Measurements from ENCODE around the gene SERPINA1. TPM values are rescaled to one million over a fixed set of nuclear protein-coding genes. Genes with fewer than 3 reads are reported as not detected.

SERPINA1 gene
- total and polyA plus RNA-seq, 4 donors: 10,220 to 47,972 (median 25,583) TPM

DNA sequence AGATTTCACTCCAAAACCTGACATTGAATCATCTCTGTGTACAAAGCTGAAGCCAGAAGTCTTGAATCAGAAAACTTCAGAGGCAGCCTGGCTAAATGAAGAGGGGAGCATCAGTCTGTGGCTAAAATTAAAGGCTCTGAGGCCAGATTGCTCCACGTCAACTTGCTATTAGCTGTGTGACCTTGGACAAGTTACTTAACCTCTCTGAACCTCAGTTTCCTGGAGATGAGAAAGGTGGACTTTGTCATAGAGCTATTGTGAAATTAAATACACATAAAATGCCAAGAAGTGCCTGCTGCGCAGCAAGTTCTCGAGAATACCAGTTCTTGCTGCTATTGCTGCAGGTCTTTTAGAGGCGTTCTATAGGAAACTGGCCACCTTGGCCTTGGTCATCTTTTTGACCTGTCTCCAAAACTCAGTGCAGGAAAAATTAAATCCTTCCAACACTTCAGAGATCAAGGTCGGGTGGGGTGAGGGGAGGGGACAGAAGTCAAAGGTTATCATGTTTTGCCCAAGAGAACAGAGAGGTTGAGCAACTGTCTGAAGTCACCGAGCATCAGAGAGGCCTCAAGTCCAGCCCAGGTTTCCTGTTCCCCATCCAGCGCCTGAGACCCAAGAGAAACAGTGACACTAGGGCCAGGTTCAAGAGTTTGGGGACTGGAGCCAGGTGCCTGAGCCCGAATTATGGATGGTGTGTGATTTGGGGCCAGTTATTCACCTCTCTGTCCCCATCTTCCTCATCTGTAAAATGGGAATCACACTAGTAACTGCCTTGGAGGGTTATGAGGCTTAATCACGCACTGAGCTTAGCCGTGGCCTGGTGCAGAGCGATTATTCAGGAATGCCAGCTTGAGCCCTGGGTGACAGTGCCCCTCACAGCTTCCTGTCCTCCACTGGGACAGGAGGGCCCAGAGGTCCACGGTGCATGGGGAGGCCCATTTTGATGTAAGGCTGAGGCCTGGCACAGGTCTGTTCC is 1.1 kb downstream of the SERPINA1 start:
- H3K27me3 ChIP-seq (ENCODE audit: control insufficient read depth in 4 of 4, insufficient read depth in 4 of 4, low read length in 3 of 4): no peaks in the 10 kb centered on the region
- peaks cover 7 to 72% (median 27%) of the 10 kb centered on the region in 4 donors for H3K4me1 ChIP-seq (ENCODE audit: control insufficient read depth in 4 of 4, insufficient read depth in 4 of 4, low read length in 3 of 4)
- H3K4me3 ChIP-seq (ENCODE audit: low read depth in 1 of 3, low read length in 3 of 3): peak overlapping the region; percentile 60 to 90 (median 61)
- peak overlapping the region; percentile 95 to 96 for H3K9ac ChIP-seq (ENCODE audit: low read depth in 1 of 2, low read length in 2 of 2)
- no peak for DNase-seq (ENCODE audit: low spot score)
- WGBS: 30% methylated on average over 12 of the region's 12 CpGs
- TF ChIP-seq, protein P1, sequence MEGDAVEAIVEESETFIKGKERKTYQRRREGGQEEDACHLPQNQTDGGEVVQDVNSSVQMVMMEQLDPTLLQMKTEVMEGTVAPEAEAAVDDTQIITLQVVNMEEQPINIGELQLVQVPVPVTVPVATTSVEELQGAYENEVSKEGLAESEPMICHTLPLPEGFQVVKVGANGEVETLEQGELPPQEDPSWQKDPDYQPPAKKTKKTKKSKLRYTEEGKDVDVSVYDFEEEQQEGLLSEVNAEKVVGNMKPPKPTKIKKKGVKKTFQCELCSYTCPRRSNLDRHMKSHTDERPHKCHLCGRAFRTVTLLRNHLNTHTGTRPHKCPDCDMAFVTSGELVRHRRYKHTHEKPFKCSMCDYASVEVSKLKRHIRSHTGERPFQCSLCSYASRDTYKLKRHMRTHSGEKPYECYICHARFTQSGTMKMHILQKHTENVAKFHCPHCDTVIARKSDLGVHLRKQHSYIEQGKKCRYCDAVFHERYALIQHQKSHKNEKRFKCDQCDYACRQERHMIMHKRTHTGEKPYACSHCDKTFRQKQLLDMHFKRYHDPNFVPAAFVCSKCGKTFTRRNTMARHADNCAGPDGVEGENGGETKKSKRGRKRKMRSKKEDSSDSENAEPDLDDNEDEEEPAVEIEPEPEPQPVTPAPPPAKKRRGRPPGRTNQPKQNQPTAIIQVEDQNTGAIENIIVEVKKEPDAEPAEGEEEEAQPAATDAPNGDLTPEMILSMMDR (IDR thresholded peaks at IDR 0.05; ENCODE audit: low read depth, low read length, missing input control): no peak
- peak; percentile 51 to 68 for TF ChIP-seq HNF4A (conservative IDR thresholded peaks at IDR 0.05)
- TF ChIP-seq FOXA2 (IDR thresholded peaks at IDR 0.05): no peak
- TF ChIP-seq NR2F2 (IDR thresholded peaks at IDR 0.05): peak; percentile 83
- no peak for TF ChIP-seq TAF1 (conservative IDR thresholded peaks at IDR 0.05)
- TF ChIP-seq, protein P2, sequence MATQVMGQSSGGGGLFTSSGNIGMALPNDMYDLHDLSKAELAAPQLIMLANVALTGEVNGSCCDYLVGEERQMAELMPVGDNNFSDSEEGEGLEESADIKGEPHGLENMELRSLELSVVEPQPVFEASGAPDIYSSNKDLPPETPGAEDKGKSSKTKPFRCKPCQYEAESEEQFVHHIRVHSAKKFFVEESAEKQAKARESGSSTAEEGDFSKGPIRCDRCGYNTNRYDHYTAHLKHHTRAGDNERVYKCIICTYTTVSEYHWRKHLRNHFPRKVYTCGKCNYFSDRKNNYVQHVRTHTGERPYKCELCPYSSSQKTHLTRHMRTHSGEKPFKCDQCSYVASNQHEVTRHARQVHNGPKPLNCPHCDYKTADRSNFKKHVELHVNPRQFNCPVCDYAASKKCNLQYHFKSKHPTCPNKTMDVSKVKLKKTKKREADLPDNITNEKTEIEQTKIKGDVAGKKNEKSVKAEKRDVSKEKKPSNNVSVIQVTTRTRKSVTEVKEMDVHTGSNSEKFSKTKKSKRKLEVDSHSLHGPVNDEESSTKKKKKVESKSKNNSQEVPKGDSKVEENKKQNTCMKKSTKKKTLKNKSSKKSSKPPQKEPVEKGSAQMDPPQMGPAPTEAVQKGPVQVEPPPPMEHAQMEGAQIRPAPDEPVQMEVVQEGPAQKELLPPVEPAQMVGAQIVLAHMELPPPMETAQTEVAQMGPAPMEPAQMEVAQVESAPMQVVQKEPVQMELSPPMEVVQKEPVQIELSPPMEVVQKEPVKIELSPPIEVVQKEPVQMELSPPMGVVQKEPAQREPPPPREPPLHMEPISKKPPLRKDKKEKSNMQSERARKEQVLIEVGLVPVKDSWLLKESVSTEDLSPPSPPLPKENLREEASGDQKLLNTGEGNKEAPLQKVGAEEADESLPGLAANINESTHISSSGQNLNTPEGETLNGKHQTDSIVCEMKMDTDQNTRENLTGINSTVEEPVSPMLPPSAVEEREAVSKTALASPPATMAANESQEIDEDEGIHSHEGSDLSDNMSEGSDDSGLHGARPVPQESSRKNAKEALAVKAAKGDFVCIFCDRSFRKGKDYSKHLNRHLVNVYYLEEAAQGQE (IDR thresholded peaks at IDR 0.05): no peak
- no peak for TF ChIP-seq RAD21 (IDR thresholded peaks at IDR 0.05)
- TF ChIP-seq HNF4G (IDR thresholded peaks at IDR 0.05): no peak
- peak; percentile 51 to 76 for TF ChIP-seq RXRA (IDR thresholded peaks at IDR 0.05)
- peak; percentile 63 for TF ChIP-seq SP1 (IDR thresholded peaks at IDR 0.05)
- no peak for TF ChIP-seq GABPA (IDR thresholded peaks at IDR 0.05 in 1 of 2, conservative IDR thresholded peaks at IDR 0.05 in 1 of 2)
- TF ChIP-seq, protein P3, sequence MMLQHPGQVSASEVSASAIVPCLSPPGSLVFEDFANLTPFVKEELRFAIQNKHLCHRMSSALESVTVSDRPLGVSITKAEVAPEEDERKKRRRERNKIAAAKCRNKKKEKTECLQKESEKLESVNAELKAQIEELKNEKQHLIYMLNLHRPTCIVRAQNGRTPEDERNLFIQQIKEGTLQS (IDR thresholded peaks at IDR 0.05): peak; percentile 53
- no peak for TF ChIP-seq EGR1 (IDR thresholded peaks at IDR 0.05; ENCODE audit: low read depth in 2 of 2)
- TF ChIP-seq, protein P4, sequence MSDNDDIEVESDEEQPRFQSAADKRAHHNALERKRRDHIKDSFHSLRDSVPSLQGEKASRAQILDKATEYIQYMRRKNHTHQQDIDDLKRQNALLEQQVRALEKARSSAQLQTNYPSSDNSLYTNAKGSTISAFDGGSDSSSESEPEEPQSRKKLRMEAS (IDR thresholded peaks at IDR 0.05): no peak
- no peak for TF ChIP-seq YY1 (IDR thresholded peaks at IDR 0.05)
- peak; percentile 13 to 38 for TF ChIP-seq JUND (IDR thresholded peaks at IDR 0.05)
- TF ChIP-seq, protein P5, sequence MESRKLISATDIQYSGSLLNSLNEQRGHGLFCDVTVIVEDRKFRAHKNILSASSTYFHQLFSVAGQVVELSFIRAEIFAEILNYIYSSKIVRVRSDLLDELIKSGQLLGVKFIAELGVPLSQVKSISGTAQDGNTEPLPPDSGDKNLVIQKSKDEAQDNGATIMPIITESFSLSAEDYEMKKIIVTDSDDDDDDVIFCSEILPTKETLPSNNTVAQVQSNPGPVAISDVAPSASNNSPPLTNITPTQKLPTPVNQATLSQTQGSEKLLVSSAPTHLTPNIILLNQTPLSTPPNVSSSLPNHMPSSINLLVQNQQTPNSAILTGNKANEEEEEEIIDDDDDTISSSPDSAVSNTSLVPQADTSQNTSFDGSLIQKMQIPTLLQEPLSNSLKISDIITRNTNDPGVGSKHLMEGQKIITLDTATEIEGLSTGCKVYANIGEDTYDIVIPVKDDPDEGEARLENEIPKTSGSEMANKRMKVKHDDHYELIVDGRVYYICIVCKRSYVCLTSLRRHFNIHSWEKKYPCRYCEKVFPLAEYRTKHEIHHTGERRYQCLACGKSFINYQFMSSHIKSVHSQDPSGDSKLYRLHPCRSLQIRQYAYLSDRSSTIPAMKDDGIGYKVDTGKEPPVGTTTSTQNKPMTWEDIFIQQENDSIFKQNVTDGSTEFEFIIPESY (IDR thresholded peaks at IDR 0.05): no peak
- no peak for TF ChIP-seq FOXA1 (IDR thresholded peaks at IDR 0.05)
- no peaks in the 10 kb centered on the region for H3K9me3 ChIP-seq (ENCODE audit: control insufficient read depth in 4 of 4, low read length in 3 of 4)
- peaks cover 7 to 28% (median 16%) of the 10 kb centered on the region in 4 donors for H3K36me3 ChIP-seq (ENCODE audit: control insufficient read depth in 4 of 4, insufficient read depth in 3 of 4, low read depth in 1 of 4, low read length in 3 of 4)
- H3K27ac ChIP-seq (ENCODE audit: low read depth in 1 of 2, low read length in 2 of 2): peak overlapping the region; percentile 91 to 98
